ENCODE results near the gene CAB39. TPM values are rescaled to one million over a fixed set of nuclear protein-coding genes. Genes with fewer than 3 reads are reported as not detected.

Gene CAB39
- total and polyA plus RNA-seq, 2 of the 8 experiments (the other 6 are each of a cell fraction or from before 2014, with no cell fraction given), result 16.4 to 50.5 TPM

DNA sequence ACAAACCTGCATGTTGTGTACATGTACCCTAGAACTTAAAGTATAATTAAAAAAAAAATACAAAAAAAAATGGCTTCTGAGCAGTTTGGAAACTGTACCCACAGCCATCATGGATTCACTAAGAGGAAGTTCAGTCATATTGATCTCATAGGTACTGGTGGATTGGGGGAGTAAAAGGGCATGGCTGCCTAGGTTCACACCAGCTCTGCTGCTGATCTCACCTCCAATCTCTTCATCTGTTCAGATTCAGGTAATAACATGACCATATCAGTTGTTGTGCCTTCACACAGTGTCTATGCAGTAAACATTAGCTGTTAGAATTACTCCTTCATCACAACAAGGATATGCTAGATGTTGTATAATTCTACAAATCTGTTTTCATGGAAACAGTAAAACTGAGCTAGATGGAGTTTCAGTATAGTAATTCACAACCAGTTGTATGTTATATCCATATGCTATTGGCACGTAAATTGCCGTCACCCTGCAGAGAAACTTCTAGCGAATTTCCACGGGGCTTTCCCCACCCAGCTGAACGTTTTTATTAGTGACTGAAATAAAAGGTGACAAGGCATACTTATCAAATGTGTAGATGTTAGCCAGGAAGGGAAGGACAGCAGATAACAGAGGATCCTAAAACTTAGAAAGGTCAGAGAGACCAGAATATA, 92.8 kb downstream of the CAB39 start:
- no peak overlapping the region for H4K91ac ChIP-seq (replicated peaks; ENCODE audit: insufficient read length, low read length)
- H3K23ac ChIP-seq (ENCODE audit: insufficient read length), result no peak overlapping the region
- no peak overlapping the region for H4K5ac ChIP-seq (ENCODE audit: insufficient read length, low read depth, low read length)
- H3K9ac ChIP-seq (replicated peaks in 1 of 4; ENCODE audit: extremely low read depth in 1 of 4, low read depth in 3 of 4, low read length in 3 of 4), result no peak overlapping the region
- H2BK20ac ChIP-seq (ENCODE audit: low read length), result no peak overlapping the region
- peaks cover 0 to 3% (median under 1%) of the 10 kb centered on the region in 4 experiments; a peak in 2 of 8 replicates for H3K36me3 ChIP-seq (ENCODE audit: control insufficient read depth in 2 of 4, insufficient read depth in 4 of 4, low read length in 3 of 4)
- no peak overlapping the region for H3K27ac ChIP-seq (ENCODE audit: low read depth, low read length)
- no peak overlapping the region for H2BK5ac ChIP-seq (ENCODE audit: low read depth, low read length)
- H3K4ac ChIP-seq (replicated peaks; ENCODE audit: insufficient read length, low read depth, low read length), result no peak overlapping the region
- no peaks in the 10 kb centered on the region for H4K20me1 ChIP-seq (replicated peaks in 1 of 2; ENCODE audit: control insufficient read depth in 1 of 2, insufficient read depth in 2 of 2, low read length in 2 of 2)
- H3K27me3 ChIP-seq (replicated peaks in 1 of 4; ENCODE audit: control insufficient read depth in 3 of 4, extremely low read depth in 1 of 4, insufficient read depth in 3 of 4, low read length in 3 of 4), result no peaks in the 10 kb centered on the region
- POLR2A ChIA-PET (ENCODE audit: partially characterized antibody), result no interaction called here
- no peak for FAIRE-seq
- TF ChIP-seq EP300 (IDR thresholded peaks at IDR 0.05; ENCODE audit: borderline replicate concordance in 1 of 2, low read depth in 2 of 2, low read length in 2 of 2), result no peak
- no peak for TF ChIP-seq EZH2 (IDR thresholded peaks at IDR 0.05; ENCODE audit: low read depth, low read length, severe bottlenecking)
- no peak for TF ChIP-seq ATF2 (IDR thresholded peaks at IDR 0.05; ENCODE audit: low read length)
- TF ChIP-seq SIX5 (IDR thresholded peaks at IDR 0.05; ENCODE audit: low read depth, low read length), result no peak
- no peak for TF ChIP-seq POU5F1 (IDR thresholded peaks at IDR 0.05; ENCODE audit: low read depth, low read length)
- no peak for TF ChIP-seq YY1 (IDR thresholded peaks at IDR 0.05; ENCODE audit: low read depth, low read length)
- no peak for TF ChIP-seq BRCA1 (IDR thresholded peaks at IDR 0.05; ENCODE audit: low read depth, low read length)
- no peak for TF ChIP-seq CREB1 (IDR thresholded peaks at IDR 0.05)
- no peak for TF ChIP-seq KDM5A (IDR thresholded peaks at IDR 0.05; ENCODE audit: low read length)
- no peak for TF ChIP-seq CBX5 (IDR thresholded peaks at IDR 0.05; ENCODE audit: low read depth, low read length)
- no peak for TF ChIP-seq HDAC2 (IDR thresholded peaks at IDR 0.05; ENCODE audit: borderline replicate concordance in 1 of 2, low read depth in 2 of 2, low read length in 2 of 2)
- TF ChIP-seq SP1 (IDR thresholded peaks at IDR 0.05; ENCODE audit: low read depth, low read length), result no peak
- no peak overlapping the region for H3K18ac ChIP-seq (ENCODE audit: extremely low read depth, low read length)
- no peaks in the 10 kb centered on the region for H3K79me2 ChIP-seq (ENCODE audit: control insufficient read depth in 1 of 2, insufficient read depth in 2 of 2, low read length in 2 of 2)
- no peak overlapping the region for H2BK120ac ChIP-seq (replicated peaks; ENCODE audit: low read depth, low read length)
- no peak overlapping the region for H4K8ac ChIP-seq (ENCODE audit: extremely low read depth, insufficient read depth, low read length)
- no peak overlapping the region for H3K4me3 ChIP-seq (ENCODE audit: extremely low read depth in 1 of 4, insufficient read depth in 2 of 4, low read depth in 3 of 4, low read length in 4 of 4)
- no peak overlapping the region for H2BK12ac ChIP-seq (ENCODE audit: low read depth, low read length)
- H3K14ac ChIP-seq (ENCODE audit: insufficient read length), result no peak overlapping the region
- H3K4me2 ChIP-seq (ENCODE audit: insufficient read depth in 1 of 2, low read depth in 2 of 2, low read length in 2 of 2), result no peak overlapping the region
- no peak overlapping the region for H2AK5ac ChIP-seq (ENCODE audit: low read depth, low read length)
- H2BK15ac ChIP-seq (ENCODE audit: low read length), result no peak overlapping the region
- no peaks in the 10 kb centered on the region for H3K23me2 ChIP-seq (ENCODE audit: low read depth, low read length)
- CTCF ChIA-PET (ENCODE audit: partially characterized antibody), result interaction anchor here (1.2 to 2.1 kb wide), 4 partner anchors 9 to 195 kb away, joined by 3 to 6 read pairs (median 6); no protein-coding TSS in a partner anchor
- DNase-seq (ENCODE audit: low read depth in 1 of 2, low spot score in 2 of 2), result no peak
- peaks cover 0 to 5% (median 0%) of the 10 kb centered on the region in 4 experiments; a peak in 1 of 7 replicates for H3K4me1 ChIP-seq (replicated peaks in 1 of 4; ENCODE audit: control insufficient read depth in 3 of 4, insufficient read depth in 4 of 4, low read length in 3 of 4)
- no peaks in the 10 kb centered on the region for H3K9me3 ChIP-seq (ENCODE audit: insufficient read depth in 2 of 2, low read depth in 1 of 2, low read length in 1 of 2)
- H3K79me1 ChIP-seq (ENCODE audit: low read depth, low read length), result no peaks in the 10 kb centered on the region
- H3K56ac ChIP-seq (replicated peaks; ENCODE audit: insufficient read length, low read depth, low read length), result no peak overlapping the region
- 87% methylated on average over 5 of the region's 5 CpGs; no CpG with 5 or more reads in 1 of the 2 experiments for WGBS, 2 experiments (ENCODE audit: extremely low coverage in 1 of 2, insufficient coverage in 1 of 2, insufficient read length in 1 of 2, insufficient replicate concordance in 2 of 2, low coverage in 1 of 2, low lambda C conversion rate in 2 of 2, missing lambda C conversion rate in 1 of 2)
- no peak overlapping the region for H2AFZ ChIP-seq (ENCODE audit: low read length)

Data from H1 (cell line).